OCI-LY3 (cell line): ENCODE results near the gene ABHD10.

Source experiments
- CTCF ChIP-seq: fragments of 200-600, 300-600 bp; sonication (generic); IDR thresholded peaks from 2 replicates; pipeline ENCODE4 v1.5.1; 2014; ENCODE audit warnings: antibody characterized with exemption, low read length, low read depth
- EZH2phosphoT487 ChIP-seq: fragments of 200-600 bp; shearing (Covaris generic); IDR thresholded peaks from 2 replicates; pipeline ENCODE4 v1.6.1; 2018; ENCODE audit warnings: antibody characterized with exemption, mixed run types, low read depth

DNA sequence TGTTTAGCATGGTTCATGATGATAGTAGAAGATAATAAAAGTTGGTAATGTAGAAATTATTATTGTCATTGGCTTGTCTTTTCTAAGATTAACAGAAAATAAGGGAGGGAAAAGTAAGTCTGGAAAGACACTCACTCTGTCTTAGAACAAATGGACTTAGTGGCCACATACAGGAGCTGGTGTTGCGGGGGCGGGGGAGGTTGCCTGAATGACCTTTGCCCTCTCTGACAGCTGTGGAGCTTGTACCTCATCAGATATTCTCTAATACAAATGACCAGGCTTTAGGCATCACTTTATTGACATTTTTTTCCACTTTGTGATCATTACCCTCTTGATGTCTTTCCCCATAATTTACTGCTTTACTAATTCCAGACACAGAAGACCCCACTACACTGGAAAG lies 25.8 kb downstream of the ABHD10 start:
- TF ChIP-seq CTCF (no peak), EZH2phosphoT487 (no peak)
